Kidney glomerular epithelial cell (primary cell): ENCODE data around the gene SIK2.

Experiments used
- DNase-seq: peaks from one replicate; lab custom pipeline; 2025; lab: John Stamatoyannopoulos, UW

The SIK2 gene

DNA sequence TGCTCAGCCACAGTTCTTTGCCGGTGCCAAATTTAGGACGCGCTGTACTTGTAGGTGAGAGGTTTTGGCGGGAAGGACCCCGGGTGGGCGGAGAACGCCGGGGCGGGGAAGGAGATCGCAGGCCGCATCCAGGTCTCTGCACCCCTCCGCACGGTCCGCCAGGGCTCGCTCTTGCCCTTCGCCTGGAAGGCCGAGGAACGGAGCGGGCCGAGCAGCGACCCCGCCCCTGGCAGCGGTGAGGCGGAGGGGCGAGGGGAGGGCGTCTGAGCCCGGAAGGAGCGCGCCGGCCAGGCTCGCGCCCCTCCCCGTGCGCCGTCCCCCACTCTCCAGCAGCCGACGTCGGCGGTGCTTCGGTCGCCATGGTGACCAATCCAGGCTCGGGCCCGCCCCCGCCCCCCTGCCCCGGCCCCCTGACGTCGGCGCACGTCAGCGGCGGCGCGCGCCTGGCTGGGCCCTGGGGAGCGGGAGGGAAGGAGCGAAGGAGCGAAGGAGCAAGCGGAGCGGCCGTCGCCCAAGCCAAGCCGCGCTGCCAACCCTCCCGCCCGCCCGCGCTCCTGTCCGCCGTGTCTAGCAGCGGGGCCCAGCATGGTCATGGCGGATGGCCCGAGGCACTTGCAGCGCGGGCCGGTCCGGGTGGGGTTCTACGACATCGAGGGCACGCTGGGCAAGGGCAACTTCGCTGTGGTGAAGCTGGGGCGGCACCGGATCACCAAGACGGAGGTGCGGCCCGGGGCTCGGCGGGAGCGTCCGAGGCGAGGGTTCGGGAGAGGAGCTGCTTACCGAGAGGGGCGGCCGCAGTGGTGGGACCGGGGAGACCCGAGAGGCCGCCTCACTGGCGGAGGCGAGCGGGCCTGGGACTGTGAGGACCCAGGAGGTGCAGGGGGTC is at the start of gene SIK2:
TSS of gene SIK2 (plus strand) at position 471 of the 886 bp plus-strand sequence. CDS start at position 586, 115 bp downstream.
- DNase-seq = peak; percentile 91

DNA sequence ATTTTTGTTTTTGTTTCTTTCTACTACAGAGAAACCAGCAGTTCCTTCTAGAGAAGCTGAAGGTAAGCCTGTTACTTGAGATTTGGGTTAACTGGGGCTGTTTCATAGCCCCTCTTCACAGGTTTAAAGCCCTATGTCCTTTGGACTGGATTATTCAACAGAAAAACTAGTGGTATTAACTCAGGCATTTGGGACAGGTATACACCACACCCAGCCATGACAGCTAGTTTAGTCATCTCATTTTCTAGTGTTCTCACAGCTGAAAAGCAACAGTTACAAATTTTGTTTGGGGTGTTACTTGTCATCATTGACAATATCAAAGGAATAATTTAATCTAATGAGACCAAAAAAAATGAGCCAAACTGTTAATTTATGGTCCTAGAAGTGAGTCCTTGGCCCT is 47.7 kb upstream of the SIK2 start:
- DNase-seq = no peak

DNA sequence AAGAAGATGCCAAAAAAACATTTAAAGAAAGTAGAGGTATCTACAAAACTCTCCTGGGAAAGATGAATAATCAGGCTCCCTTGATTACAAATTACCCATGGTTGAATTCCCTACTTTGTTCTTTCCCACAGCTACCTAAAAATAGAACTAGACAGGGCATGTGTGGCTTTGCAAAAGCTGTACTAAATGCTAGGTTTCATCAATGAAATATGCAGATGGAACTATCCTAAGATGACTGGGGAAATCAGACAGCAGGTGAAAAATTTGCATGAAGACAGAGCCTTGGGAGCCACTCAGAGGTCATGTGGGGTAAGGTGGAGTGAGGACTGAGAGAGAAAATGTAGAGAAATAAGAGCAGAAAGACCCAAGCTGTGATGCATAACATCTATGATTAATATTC is 47.0 kb upstream of the SIK2 start:
- no peak for DNase-seq

DNA sequence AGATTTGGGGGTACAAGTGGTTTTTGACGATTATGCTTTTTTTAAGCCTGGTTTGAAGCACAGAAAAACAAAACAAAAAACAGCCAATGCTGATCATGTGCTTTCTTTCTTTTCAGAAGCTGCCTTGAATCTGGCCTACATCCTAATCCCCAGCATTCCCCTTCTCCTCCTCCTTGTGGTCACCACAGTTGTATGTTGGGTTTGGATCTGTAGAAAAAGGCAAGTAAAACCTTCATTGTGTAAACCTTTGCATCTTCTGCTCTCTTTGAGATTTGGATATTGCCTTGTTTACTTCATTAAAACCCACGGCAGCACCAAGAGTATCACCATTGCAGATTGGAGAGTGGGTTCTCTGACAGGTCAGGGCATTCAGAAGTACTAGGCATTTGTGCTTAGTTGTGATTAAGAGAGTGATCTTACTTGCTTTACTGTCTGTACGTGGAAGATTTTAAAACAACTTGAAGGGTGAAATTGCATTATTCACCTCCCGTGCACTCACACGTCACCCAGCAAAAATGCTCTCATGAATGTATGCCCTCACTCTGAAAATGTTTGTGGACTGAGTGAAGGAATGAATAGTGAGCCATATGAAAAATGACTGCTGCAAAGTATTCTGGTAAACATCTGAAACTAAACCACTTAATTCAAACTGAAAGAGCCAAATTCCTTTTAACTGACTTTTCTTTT is 44.7 kb upstream of the SIK2 start:
- peak; percentile 32 for DNase-seq

DNA sequence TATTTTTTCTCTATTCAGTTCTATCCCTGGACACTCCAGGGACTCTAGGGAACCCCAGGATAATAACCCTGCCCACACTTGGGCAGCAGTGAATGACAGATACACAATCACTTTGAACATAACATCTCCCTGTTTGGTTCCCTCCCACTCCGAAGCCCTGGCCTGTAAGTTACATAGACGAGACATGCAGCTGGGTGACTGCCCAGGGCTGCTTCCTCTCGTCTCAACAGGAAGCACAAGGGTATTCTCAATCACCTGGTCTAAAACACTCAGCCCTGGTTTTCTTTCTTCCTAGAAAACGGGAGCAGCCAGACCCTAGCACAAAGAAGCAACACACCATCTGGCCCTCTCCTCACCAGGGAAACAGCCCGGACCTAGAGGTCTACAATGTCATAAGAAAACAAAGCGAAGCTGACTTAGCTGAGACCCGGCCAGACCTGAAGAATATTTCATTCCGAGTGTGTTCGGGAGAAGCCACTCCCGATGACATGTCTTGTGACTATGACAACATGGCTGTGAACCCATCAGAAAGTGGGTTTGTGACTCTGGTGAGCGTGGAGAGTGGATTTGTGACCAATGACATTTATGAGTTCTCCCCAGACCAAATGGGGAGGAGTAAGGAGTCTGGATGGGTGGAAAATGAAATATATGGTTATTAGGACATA is 42.3 kb upstream of the SIK2 start:
- DNase-seq = no peak

DNA sequence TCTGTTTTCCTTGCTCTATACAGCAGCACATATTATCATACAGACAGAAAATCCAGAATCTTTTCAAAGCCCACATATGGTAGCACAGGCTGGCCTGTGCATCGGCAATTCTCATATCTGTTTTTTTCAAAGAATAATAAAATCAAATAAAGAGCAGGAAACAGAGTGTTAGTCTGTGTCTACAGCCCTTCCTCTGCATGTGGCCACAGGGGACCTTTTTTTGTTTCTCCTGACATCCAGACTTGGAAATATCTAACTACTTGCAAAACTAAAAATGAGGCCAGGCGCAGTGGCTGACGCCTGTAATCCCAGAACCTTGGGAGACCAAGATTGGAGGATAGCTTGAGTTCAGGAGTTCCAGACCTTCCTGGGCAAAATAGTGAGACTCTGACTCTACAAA is 41.4 kb upstream of the SIK2 start:
- DNase-seq = no peak

DNA sequence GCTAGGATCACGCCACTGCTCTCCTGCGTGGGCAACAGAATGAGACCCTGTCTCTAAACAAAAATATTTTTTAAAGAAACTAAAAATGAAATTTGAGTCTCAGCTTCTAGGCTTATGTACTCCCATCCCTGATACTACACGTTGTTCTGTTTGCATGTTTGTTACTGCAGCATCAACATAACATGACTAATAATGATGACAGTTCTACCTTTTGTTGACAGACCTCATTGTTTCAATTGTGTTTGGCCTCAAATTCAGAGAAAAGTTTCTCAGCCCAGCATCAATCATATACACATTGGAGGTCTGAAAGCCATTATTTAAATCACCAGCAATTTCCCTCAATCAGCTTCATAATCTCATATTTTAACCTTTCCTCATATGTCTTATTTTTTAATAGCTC is 40.9 kb upstream of the SIK2 start:
- no peak for DNase-seq

DNA sequence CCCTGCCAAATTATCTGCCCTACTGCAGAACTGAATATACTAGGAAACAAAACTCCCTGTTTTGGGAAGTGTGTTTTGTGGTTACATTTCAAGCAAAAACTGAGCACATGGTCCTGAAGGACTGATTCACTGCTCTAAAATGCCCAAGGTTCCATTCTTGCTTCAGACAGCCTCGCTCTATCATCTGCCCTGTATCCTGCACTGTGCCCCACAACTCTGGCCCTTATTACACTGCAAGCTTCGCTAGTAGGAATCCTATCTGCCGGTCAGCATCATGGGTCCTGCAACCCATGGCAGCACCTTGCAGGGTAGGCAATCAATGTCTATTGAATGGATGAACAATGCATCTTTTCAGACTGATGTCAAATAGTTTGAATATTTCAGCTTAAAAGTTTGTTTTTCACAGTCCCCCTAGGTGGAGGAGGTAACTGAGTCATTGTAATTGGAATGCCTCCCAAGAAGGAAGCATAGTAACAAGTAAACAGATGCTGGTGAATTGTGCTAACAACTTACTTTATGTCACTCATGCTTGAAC is 40.4 kb upstream of the SIK2 start:
- DNase-seq = peak; percentile 73

DNA sequence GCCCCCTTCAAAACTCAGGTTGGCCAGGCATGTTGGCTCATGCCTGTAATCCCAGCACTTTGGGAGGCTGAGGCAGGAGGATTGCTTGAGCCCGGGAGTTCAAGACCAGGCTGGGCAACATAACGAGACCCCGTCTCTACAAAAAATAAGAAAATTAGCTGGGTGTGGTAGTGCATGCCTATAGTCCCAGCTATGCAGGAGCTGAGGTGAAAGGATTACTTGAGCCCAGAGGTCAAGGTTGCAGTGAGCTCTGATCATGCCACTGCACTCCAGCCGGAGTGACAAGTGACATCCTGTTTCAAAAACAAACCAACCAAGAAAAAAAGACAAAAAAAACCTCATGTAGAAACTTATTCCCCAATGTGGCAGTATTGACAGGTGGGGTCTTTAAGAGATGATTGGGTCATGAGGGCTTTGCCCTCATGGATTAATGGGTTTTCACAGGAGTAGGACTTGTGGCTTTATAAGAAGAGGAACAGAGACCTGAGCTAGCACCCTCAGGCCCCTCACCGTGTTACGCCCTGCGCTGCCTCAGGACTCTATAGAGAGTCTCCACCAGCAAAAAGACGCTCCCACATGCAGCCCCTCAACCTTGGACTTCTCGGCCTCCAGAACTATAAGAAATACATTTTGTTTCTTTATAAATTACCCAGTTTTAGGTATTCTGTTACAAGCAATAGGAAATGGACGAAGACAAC is 39.4 kb upstream of the SIK2 start:
- DNase-seq = no peak

DNA sequence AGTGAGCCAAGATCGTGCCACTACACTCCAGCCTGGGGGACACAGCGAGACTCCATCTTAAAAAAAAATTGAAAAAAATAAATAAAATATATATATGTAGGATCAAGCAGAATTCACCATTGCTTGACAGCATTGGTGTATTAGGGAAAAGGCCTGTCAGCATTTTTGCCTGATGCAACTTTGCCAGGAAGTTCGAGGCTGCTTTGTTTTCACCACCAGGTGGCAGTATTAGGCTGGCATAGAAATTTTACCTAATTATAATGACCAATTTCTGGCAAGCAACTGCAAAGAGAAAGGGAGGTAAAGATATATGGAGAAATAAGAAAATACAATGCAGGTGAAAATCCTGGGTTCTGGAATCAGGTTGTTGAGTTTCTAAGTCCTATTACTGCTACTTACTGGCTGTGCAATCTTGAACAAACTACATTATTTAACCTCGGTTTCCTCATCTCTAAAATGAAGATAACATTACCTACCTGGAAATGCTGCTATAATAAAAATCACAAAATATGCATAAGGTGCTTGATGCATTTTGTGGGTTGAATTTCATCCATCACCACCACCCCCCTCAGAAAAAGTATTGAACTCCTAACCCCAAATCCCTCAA is 37.0 kb upstream of the SIK2 start:
- peak; percentile 50 for DNase-seq

DNA sequence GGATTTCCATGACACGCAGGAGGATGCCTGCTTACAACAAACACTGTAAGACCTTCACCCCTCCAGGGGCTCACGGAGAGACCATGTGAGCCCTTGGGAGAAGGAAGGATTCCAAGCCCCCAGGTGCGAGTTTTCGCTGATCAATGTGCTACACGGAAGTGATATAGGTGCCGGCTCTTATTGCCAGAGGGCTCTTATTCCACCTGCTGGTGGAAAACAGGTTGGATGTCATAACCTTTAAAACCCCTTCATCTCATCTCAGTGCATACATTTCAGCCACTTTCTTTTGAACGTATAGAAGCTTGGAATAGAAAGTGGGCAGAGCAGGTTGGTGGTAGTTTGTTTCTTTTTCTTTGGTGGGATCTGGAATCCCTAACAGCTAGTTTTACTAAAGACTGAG is 35.9 kb upstream of the SIK2 start:
- DNase-seq = no peak

DNA sequence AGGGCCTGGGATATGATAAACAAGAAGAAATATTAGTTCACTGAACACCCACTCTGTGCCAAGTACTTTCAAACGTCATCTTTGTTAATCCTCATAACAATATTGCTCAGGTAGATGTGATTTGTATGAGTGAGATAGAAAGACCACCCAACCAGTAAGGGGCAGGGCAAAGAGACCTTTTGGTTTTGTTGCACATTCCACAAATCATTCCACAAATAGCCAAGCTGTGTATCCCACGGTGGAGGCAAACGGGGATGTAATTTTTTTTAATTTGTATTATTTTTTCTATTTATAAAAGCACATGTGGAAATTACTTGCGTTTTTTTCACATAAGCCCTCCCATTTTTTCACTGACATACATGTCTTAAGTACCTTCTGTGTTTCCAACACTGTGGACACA is 32.8 kb upstream of the SIK2 start:
- DNase-seq = no peak

DNA sequence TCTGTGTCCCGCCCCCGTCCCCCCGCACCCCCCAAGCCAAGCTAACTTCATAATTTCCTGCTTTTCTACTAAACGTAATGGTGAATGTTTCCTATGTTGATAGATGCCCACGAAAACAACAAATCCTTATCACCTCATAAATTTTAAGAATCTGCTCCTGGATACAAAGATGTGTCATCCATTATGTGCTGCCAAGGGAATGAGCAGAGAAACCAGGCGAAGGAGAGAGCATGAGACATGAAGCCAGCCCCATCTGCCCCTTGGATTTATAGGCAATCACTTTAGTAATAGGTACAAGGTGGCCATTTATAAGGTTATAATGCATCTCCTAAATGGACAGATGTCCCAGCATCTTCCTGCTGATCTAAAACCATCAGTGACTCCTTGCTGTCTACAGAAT is 31.5 kb upstream of the SIK2 start:
- peak; percentile 23 for DNase-seq

DNA sequence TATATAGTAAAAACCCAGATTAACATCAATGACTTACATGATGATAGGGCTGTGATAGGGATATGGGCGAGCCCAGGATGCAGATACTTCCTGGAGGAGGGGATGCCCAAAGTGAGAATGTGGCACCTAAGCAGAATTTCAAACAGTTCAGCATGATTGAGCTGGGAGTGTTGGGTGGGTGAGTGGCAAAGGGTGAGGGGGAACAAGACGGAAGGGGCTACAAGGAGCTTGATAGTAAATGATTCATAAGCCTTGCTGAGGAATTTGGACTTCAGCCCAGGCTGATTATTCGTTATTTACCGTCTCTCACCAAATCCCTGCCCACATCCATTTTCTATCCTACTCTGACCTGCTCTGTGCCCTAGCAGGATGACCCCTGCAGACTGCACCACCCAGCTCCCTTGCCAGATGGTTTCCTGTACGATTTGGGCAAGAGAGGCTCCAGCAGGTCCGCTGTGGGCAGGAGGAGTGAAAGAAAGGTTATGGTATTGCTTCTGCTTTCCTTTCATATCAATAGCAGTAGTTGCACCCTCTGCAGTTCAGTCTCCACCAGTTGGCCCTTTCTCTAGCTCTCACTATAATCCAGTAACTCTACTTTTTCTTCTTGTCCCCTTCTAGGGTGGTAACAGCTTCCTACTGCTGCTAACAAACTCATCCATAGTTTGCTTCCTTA is 30.3 kb upstream of the SIK2 start:
- peak; percentile 27 for DNase-seq

DNA sequence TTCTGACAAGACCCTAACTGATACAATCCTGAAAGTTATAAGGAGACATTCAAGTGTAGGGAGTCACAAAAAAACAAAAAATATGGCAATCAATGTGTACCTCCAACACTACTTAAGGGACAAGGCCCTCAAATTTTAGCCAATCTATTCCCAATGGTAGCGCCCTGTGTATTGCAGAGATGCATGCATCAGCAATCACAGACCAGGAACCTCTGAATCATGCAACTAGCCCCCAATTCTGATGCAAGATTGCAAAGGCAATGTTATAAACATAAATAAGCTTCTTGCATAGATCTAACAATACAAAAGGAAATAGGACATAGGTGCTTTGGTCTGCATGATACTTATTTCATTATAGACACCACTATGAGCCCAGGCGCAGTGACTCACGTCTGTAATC is 29.7 kb upstream of the SIK2 start:
- DNase-seq = no peak

DNA sequence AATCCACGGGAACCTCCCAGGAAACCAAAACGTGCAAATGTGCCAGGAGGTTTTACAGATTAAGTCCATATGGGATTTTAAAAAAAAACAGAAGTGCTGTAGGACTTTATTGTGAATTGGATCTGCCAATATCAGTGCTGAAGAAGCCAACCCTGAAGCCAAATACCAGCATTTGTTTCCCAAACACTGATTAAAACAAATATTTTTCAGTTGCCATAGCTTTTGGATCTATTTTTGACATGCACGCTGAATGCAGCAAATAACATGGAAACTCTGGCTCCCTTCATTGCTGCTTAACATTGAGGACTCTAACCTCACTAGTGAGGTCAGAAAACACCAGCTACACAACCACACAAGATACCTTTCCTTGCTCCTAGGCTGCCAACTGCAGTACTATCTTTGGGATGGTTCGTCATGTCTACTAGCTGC is 28.4 kb upstream of the SIK2 start:
- no peak for DNase-seq

DNA sequence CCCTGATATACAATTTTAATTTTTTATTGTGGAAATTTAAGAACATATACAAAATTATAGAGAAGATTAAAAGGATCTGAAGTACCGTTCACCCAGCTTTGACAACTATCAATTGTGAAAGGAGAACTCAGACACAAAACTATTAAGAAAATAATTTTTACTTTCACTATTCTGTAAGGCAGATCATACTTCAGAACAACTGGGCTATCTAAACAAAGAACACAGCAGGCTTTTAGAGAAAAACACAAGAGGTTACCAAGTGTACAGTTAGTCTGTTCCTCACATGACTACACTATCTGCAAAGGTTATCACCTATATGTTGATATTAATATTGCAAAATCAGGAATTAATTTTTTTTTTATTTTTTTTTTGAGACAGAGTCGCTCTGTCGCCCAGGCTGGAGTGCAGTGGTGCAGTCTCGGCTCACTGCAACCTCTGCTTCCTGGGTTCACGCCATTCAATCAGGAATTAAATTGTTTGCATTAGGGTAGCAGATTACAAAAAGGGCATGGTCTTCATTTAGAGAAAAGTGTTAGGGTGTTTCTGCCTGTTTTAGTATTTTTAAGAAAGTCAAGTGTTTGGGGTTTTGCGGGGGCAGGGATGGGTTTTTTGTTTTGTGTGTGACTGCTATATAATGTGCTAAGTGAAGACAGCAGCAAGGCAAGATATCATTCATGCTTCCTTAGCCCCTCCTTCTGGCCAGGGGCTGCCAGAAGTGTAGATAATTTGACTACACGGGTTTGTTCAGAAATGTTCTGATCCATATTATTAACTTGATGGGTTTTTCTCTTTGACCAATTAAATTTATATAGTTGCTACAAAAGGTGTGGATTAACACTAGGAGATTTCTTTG is 27.6 kb upstream of the SIK2 start:
- DNase-seq = no peak

DNA sequence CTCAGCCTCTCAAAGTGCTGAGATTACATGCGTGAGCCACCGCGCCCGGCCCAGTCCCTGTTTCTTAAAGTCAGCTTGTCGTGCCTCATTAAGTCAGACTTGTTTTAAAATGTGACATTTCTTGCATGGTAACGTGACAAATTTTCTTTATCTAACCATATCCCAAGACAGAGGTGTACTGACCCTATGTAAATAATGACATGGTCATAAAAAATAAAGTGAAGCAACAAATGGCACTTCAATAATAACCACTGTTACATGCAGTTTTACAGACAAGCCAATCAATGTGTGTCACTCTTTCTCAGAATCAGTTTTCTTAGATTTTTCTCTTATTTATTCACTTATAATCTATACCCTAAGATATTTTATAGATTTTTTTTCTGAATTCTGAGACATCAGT is 26.5 kb upstream of the SIK2 start:
- no peak for DNase-seq

DNA sequence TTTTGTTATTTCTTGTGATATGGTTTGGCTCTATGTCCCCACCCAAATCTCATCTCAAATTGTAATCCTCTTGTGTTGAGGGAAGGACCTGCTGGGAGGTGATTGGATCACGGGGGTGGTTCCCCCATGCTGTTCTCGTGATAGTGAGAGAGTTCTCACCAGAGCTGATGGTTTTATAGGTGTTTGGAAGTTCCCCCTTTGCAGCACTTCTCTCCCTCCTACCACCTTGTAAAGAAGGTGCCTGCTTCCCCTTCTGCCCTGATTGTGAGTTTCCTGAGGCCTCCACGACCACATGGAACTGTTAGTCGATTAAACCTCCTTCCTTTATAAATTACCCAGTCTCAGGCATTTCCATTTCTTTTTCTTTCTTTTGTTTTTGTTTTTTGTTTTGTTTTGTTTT is 24.4 kb upstream of the SIK2 start:
- no peak for DNase-seq

DNA sequence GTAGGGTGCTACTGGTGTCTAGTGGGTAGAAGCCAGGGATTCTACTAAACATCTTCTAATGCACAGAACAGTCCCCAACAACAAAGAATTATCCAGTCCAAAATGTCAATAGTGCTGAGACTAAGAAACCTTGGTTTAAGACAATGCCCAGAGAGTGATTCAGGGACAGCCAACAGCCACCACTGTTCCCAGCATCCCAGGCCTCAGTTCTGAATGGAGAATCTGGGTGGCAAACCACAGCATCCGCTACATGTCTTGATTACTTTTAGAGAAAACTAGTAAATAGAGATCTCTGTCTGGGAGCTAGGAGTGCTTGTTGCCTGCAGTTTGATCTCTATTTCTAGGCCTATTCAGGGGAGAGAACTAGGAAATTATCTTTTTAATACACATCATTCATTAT is 20.9 kb upstream of the SIK2 start:
- no peak for DNase-seq
